GM19043 (cell line): ENCODE measurements around the gene PTPRJ.

ENCODE experiments used
- ATAC-seq: cut with Tn5 transposase; IDR thresholded peaks from one replicate; pipeline ENCODE4 v1.9.1; 2021; ENCODE audit warnings: low read depth; ENCODE audit not compliant: unreplicated experiment

The PTPRJ gene

GRCh38 chr11:47992959-47993820, 12.8 kb downstream of the PTPRJ start:
- no peak for ATAC-seq

GRCh38 chr11:47994417-47994816, 14.1 kb downstream of the PTPRJ start:
- ATAC-seq = no peak

GRCh38 chr11:47995360-47995769, 15.0 kb downstream of the PTPRJ start:
- no peak for ATAC-seq

- no peak for ATAC-seq
These were observed 17.0 kb downstream of the PTPRJ start for GRCh38 chr11:47997063-47998053.

GRCh38 chr11:47998345-47998732, 18.0 kb downstream of the PTPRJ start:
- ATAC-seq = no peak

GRCh38 chr11:47998733-47999359, 18.5 kb downstream of the PTPRJ start:
- no peak for ATAC-seq

- ATAC-seq = no peak
These were observed 20.1 kb downstream of the PTPRJ start for GRCh38 chr11:48000432-48000831.

GRCh38 chr11:48001438-48002021, 21.2 kb downstream of the PTPRJ start:
- peak; percentile 82 for ATAC-seq

- ATAC-seq = no peak
These were observed 22.2 kb downstream of the PTPRJ start for GRCh38 chr11:48002561-48002960.

GRCh38 chr11:48003926-48004325, 23.6 kb downstream of the PTPRJ start:
- no peak for ATAC-seq

- no peak for ATAC-seq
These were observed 24.1 kb downstream of the PTPRJ start for GRCh38 chr11:48004456-48004855.

- ATAC-seq = no peak
These were observed 24.8 kb downstream of the PTPRJ start for GRCh38 chr11:48005136-48005535.

GRCh38 chr11:48005831-48006270, 25.5 kb downstream of the PTPRJ start:
- no peak for ATAC-seq

GRCh38 chr11:48006301-48006992, 26.1 kb downstream of the PTPRJ start:
- ATAC-seq = no peak

GRCh38 chr11:48007677-48008076, 27.3 kb downstream of the PTPRJ start:
- no peak for ATAC-seq

GRCh38 chr11:48008951-48009270, 28.6 kb downstream of the PTPRJ start:
- ATAC-seq = peak; percentile 29

GRCh38 chr11:48011102-48011797, 30.9 kb downstream of the PTPRJ start:
- ATAC-seq = no peak

GRCh38 chr11:48011798-48012391, 31.5 kb downstream of the PTPRJ start:
- ATAC-seq = no peak
